AG04449 (cell line): ENCODE results near the gene DOHH.

Source experiments
- CTCF ChIA-PET: fragments of 350-600 bp; formaldehyde crosslinking; extraction: SDS; loops from one replicate; lab custom pipeline; 2021; ENCODE audit warnings: antibody characterized with exemption; lab: Yijun Ruan, JAX
- POLR2A ChIA-PET: fragments of 400-600, 350-600 bp; formaldehyde crosslinking; extraction: SDS; loops from one replicate; lab custom pipeline; 2020; ENCODE audit warnings: antibody characterized with exemption, inconsistent platforms; lab: Yijun Ruan, JAX
- DNase-seq: peaks from one replicate; pipeline ENCODE4 v3.0.0-alpha.2; 2010; ENCODE audit warnings: low read depth, low spot score
- H3K4me3 ChIP-seq: 2 replicates; pipeline ENCODE4 v1.5.1; 2011; ENCODE audit warnings: low read depth, mild to moderate bottlenecking, control low read depth, low read length
- CTCF ChIP-seq: IDR thresholded peaks from one replicate; pipeline ENCODE4 v1.5.1; 2011; ENCODE audit warnings: mild to moderate bottlenecking, moderate library complexity, low read length, control low read depth, inconsistent platforms; ENCODE audit not compliant: insufficient read depth; ENCODE audit errors: missing control alignments

DOHH gene

GRCh38 chr19:3475449-3475848 is 25.0 kb downstream of the DOHH start:
- TF ChIP-seq CTCF: no peak
- H3K4me3 ChIP-seq: no peak overlapping the region
- POLR2A ChIA-PET: no interaction called here
- CTCF ChIA-PET: no interaction called here
- no peak for DNase-seq

GRCh38 chr19:3474614-3475013 is 25.9 kb downstream of the DOHH start:
- no peak for TF ChIP-seq CTCF
- CTCF ChIA-PET: interaction anchor here (2.3 to 6.9 kb wide), 6 partner anchors 10 to 171 kb away, joined by 14 to 117 read pairs (median 64); partner anchors contain the start of gene SMIM44

GRCh38 chr19:3474010-3474409 is 26.5 kb downstream of the DOHH start:
- H3K4me3 ChIP-seq: no peak overlapping the region
- DNase-seq: no peak
- ChIA-PET CTCF (interaction anchor here (2.0 to 6.9 kb wide), 8 partner anchors 11 to 170 kb away, joined by 6 to 117 read pairs (median 42); partner anchors contain the start of gene SMIM44), POLR2A (no interaction called here)
- no peak for TF ChIP-seq CTCF

More at GRCh38 chr19:3474614-3475013, 25.9 kb downstream of the DOHH start:
- POLR2A ChIA-PET: no interaction called here
- H3K4me3 ChIP-seq: no peak overlapping the region
- no peak for DNase-seq

- H3K4me3 ChIP-seq: no peak overlapping the region
- CTCF ChIA-PET: interaction anchor here (0.7 to 6.9 kb wide), 42 partner anchors 8 to 510 kb away, joined by 3 to 117 read pairs (median 6); partner anchors contain the start of genes CELF5, DOHH and SMIM44
- POLR2A ChIA-PET: no interaction called here
- DNase-seq: no peak
- peak; percentile 85 for TF ChIP-seq CTCF
Measured at GRCh38 chr19:3471954-3472655, 28.4 kb downstream of the DOHH start.

GRCh38 chr19:3470500-3471128 is 29.9 kb downstream of the DOHH start:
- POLR2A ChIA-PET: interaction anchor here (0.7 kb wide), 1 partner anchor 9 kb away, joined by 4 read pairs; no protein-coding TSS in a partner anchor
- DNase-seq: no peak
- no peak for TF ChIP-seq CTCF
- CTCF ChIA-PET: interaction anchor here (0.7 to 6.9 kb wide), 16 partner anchors 9 to 167 kb away, joined by 3 to 117 read pairs (median 4); partner anchors contain the start of gene SMIM44
- no peak overlapping the region for H3K4me3 ChIP-seq
